HUES48 (cell line): ENCODE measurements around the gene RAB30.
"Not testable (repeated sequence)": the region's sequence is repeated elsewhere in the genome, so short reads cannot be mapped to it uniquely, and the experiment has no call there.

Source experiments
- H3K27ac ChIP-seq: one replicate; pipeline ENCODE4 v1.7.0; 2013; ENCODE audit warnings: low read depth, low read length, inconsistent platforms
- H3K27me3 ChIP-seq: 2 replicates; pipeline ENCODE4 v1.6.1; 2013; ENCODE audit warnings: mild to moderate bottlenecking, low read length; ENCODE audit not compliant: control insufficient read depth, insufficient read depth
- H3K36me3 ChIP-seq: 2 replicates; pipeline ENCODE4 v1.6.1; 2013; ENCODE audit warnings: low read length; ENCODE audit not compliant: control insufficient read depth, insufficient read depth
- H3K4me1 ChIP-seq: 2 replicates; pipeline ENCODE4 v1.6.1; 2013; ENCODE audit warnings: mild to moderate bottlenecking, low read length; ENCODE audit not compliant: control insufficient read depth, insufficient read depth
- H3K4me3 ChIP-seq: 2 replicates; pipeline ENCODE4 v1.5.1; 2013; ENCODE audit warnings: mild to moderate bottlenecking, low read depth, low read length
- H3K9ac ChIP-seq: 2 replicates; pipeline ENCODE4 v1.6.1; 2013; ENCODE audit warnings: mild to moderate bottlenecking, low read depth, low read length, moderate library complexity
- H3K9me3 ChIP-seq: 2 replicates; pipeline ENCODE4 v1.6.1; 2013; ENCODE audit warnings: low read length; ENCODE audit not compliant: control insufficient read depth, insufficient read depth

Gene RAB30

DNA sequence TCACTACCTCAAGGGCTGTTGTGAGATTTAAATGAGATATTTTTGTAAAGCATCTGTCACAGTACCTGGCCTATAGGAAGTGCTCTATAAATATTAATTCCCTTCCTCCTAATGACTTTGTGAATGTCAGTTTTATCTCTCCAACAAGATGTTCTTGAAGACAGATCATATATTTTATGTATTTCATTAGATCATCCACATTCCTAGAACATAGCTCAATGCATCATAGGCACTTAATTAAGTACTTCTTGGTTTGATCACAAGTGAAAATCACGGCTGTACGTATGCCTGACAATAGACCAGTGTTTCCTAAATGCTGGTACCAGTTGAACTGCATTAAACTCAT lies 49.9 kb downstream of the RAB30 start:
- Histone ChIP-seq H3K27me3 (no peaks in the 10 kb centered on the region), H3K9me3 (no peaks in the 10 kb centered on the region), H3K27ac (no peak overlapping the region), H3K4me1 (peaks cover 31% of the 10 kb centered on the region), H3K36me3 (no peaks in the 10 kb centered on the region), H3K9ac (no peak overlapping the region), H3K4me3 (no peak overlapping the region)

DNA sequence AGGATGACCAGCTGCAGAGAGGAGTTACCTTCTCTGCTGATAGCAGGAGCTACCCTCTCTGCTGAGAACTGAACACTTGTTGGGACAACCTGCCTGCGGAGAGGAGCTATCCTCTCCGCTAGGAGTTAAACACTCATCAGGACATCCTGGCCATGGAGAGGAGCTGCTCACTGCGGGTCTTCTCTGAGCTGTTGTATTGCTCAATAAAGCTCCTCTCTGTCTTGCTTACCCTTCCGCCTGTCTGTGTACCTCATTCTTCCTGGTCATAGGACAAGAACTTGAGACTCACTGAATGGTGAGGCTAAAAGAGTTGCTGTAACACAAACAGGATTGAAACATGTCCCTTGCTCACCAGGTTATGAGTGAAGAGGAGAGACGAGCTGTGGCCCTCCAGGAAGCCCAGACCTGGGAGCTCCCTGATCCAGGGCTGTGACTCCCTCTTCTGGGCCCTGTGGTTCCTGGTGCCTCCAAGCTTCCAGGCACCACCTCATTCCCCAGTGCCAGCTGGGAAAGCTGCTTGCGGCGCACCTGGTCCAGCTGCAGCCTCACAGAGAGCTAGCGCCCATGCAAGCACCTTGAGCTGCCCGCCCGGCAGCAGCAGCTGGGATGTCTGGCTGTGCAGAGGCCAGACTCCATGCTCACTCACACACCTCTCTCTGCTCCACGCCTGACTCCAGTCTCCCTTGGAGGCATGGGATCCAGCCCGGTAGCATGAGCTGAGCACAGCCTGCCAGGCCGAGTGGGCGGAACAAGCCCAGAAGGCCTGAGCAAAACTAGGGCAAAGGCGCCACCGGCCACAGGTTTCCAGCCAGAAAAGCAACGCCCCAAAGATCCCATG lies 50.5 kb downstream of the RAB30 start:
- H3K36me3 ChIP-seq = no peaks in the 10 kb centered on the region
- H3K9me3 ChIP-seq = no peaks in the 10 kb centered on the region
- no peaks in the 10 kb centered on the region for H3K27me3 ChIP-seq
- H3K9ac ChIP-seq = no peak overlapping the region
- H3K4me1 ChIP-seq = peaks cover 25% of the 10 kb centered on the region
- no peak overlapping the region for H3K4me3 ChIP-seq
- no peak overlapping the region for H3K27ac ChIP-seq

DNA sequence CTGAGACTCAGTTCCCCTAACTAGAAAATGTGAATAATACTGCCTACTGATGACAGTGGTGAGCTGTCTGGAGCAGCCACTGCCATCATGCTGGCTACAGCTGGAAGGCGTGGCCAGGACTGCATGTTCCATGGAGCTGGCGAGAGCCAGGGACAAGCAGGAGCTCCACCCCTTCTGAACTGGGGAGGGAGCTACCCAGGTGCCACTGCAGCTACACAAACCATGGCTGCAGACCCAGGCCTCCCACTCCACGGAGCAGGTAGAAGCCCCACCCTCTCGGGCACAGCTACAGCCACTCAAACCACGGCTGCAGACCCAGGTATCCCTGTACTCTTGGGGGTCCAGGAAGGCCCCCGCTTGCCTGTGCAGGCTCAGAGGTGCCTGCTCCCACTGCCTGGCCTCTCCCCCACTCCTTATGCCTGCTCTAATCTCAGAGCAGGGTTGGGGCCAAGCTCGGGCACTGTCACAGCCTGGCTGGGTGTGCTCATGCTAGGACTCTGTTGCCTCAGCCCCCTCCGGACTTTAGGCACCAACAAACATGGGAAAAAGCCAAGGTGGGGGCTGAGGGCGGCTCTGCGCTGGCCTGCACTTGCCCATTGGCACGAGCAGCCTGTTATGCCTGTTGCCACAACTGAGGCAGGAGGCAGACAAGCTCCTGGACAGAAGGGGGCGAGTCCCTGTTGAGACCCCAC lies 51.7 kb downstream of the RAB30 start:
- H3K4me1 ChIP-seq = peaks cover 19% of the 10 kb centered on the region
- H3K4me3 ChIP-seq = no peak overlapping the region
- no peaks in the 10 kb centered on the region for H3K9me3 ChIP-seq
- no peaks in the 10 kb centered on the region for H3K27me3 ChIP-seq
- no peak overlapping the region for H3K27ac ChIP-seq
- no peaks in the 10 kb centered on the region for H3K36me3 ChIP-seq
- no peak overlapping the region for H3K9ac ChIP-seq

- Histone ChIP-seq H3K9ac (no peak overlapping the region), H3K9me3 (no peaks in the 10 kb centered on the region), H3K36me3 (no peaks in the 10 kb centered on the region), H3K27ac (no peak overlapping the region), H3K4me1 (no peaks in the 10 kb centered on the region), H3K4me3 (no peak overlapping the region), H3K27me3 (no peaks in the 10 kb centered on the region)
Measured at GRCh38 chr11:83014951-83015350, 56.7 kb downstream of the RAB30 start.

- no peaks in the 10 kb centered on the region for H3K27me3 ChIP-seq
- no peaks in the 10 kb centered on the region for H3K9me3 ChIP-seq
- H3K4me3 ChIP-seq = no peak overlapping the region
- H3K27ac ChIP-seq = no peak overlapping the region
- no peak overlapping the region for H3K9ac ChIP-seq
- peaks cover 10% of the 10 kb centered on the region; the same call in 1 of the 2 replicates for H3K4me1 ChIP-seq
- H3K36me3 ChIP-seq = no peaks in the 10 kb centered on the region
Measured at GRCh38 chr11:83012168-83013067, 59.3 kb downstream of the RAB30 start.

DNA sequence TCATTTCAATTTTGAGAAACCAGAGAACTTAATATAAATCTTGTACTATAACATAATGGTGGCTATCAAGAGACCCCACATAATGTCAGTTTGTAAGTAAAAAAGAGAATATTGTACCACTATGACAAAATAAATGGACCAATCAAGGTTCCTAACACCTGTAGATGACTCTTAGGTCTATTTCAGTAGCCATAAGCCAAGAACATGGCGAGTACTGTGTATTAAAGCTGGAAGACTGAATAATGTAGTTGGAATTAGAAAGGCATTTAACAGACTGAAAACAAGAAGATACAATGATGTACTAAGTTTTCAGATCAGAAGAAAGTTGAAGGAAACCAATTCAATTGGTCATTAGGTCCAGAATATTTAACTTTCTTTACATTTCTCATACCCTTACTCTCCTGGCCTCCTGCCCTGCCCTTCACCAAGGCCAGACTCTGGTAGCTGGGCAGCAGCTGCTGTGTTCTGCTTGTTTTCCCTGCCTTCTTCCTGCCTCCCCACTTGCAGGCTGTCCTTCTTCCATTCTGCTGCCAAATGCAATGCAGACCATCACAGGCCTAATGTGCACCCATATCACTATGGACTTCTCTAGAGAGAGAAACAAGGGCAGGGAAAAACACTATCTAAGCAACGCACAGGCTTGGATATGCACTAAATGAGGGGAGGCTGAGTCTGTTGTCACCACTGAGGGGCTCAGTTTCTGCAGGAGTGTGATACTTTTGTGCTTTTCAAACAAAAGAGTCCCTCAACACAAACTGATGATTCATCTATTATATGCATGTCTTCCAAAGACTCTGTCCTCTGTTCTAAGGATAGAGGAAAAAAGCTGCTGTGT lies 60.1 kb downstream of the RAB30 start:
- H3K27ac ChIP-seq = no peak overlapping the region
- no peaks in the 10 kb centered on the region for H3K36me3 ChIP-seq
- H3K4me1 ChIP-seq = peaks cover 10% of the 10 kb centered on the region; the same call in 1 of the 2 replicates
- no peak overlapping the region for H3K4me3 ChIP-seq
- H3K27me3 ChIP-seq = no peaks in the 10 kb centered on the region
- no peak overlapping the region for H3K9ac ChIP-seq
- no peaks in the 10 kb centered on the region for H3K9me3 ChIP-seq

- peaks cover 10% of the 10 kb centered on the region; the same call in 1 of the 2 replicates for H3K4me1 ChIP-seq
- no peak overlapping the region for H3K27ac ChIP-seq
Measured at GRCh38 chr11:83009999-83010398, 61.7 kb downstream of the RAB30 start.

DNA sequence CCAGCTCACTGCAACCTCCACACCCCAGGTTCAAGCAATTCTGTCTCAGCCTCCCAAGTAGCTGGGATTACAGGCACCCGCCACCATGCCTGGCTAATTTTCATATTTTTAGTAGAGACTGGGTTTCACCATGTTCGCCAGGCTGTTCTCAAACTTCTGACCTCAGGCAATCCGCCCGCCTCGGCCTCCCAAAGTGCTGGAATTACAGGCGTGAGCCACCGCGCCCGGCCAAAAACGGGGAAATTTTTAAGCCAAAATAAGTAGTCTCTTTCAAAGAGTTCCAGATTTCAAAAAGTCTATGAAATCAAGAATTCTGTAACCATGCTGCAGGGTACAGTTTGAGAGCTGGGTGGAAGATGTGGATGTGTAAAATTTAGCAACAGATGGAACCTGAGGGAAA lies 62.6 kb downstream of the RAB30 start:
- not testable (repeated sequence) for H3K9ac ChIP-seq, H3K9me3 ChIP-seq, H3K36me3 ChIP-seq, H3K27me3 ChIP-seq, H3K4me3 ChIP-seq, H3K27ac ChIP-seq
- H3K4me1 ChIP-seq = peaks cover 10% of the 10 kb centered on the region; the same call in 1 of the 2 replicates

More at GRCh38 chr11:83009999-83010398, 61.7 kb downstream of the RAB30 start:
- Histone ChIP-seq H3K4me3 (no peak overlapping the region), H3K36me3 (no peaks in the 10 kb centered on the region), H3K9ac (no peak overlapping the region), H3K27me3 (no peaks in the 10 kb centered on the region), H3K9me3 (no peaks in the 10 kb centered on the region)

- Histone ChIP-seq H3K36me3 (no peaks in the 10 kb centered on the region), H3K27ac (no peak overlapping the region), H3K4me3 (no peak overlapping the region), H3K9ac (no peak overlapping the region), H3K27me3 (no peaks in the 10 kb centered on the region), H3K9me3 (no peaks in the 10 kb centered on the region), H3K4me1 (peaks cover 10% of the 10 kb centered on the region; the same call in 1 of the 2 replicates)
Measured at GRCh38 chr11:83008581-83008923, 63.1 kb downstream of the RAB30 start.

DNA sequence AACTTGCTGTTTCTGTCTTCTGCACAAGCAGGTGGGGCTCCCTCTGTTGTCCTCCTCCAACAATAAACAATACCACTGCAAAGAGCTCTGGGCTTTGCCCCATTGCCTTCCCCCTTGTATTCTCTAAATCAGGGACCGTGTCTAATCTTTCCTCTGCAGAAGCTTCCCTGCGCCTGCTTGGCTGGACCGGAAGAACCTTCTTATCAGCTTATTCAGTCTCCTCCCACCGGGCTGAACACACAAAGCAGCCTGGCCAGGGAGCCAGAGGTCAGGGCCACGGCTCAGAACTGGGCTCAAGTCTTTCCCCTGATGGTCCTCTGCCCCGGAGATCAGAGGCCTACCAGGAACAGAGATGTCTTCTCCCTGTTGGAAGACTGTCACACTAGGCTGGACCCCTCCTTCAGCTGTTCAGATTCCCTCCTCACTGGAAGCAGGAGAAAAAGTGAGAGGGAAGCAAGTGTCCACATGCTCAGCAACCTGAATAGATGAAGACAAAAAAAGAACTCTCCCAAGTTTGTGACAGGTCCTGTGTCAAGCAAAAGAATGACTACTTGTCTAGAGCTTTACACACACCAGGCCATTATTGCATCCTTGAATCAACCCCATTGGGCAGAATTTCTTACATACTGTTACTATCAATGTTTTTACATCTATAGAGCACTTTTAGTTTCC lies 63.7 kb downstream of the RAB30 start:
- no peak overlapping the region for H3K9ac ChIP-seq
- peak overlapping the region; percentile 26 for H3K27ac ChIP-seq
- no peaks in the 10 kb centered on the region for H3K9me3 ChIP-seq
- no peak overlapping the region for H3K4me3 ChIP-seq
- H3K4me1 ChIP-seq = peaks cover 10% of the 10 kb centered on the region; the same call in 1 of the 2 replicates
- no peaks in the 10 kb centered on the region for H3K36me3 ChIP-seq
- H3K27me3 ChIP-seq = no peaks in the 10 kb centered on the region
